ENCODE measurements around the gene ZNF296.

ZNF296 gene

GRCh38 chr19:45102481-45102880 lies 26.2 kb upstream of the ZNF296 start:
- H3K36me3 ChIP-seq (ENCODE audit: insufficient read depth, low read length), result peaks cover 5% of the 10 kb centered on the region; the same call in 1 of the 2 replicates
- H3K9me3 ChIP-seq (ENCODE audit: insufficient read depth, low read depth, low read length), result no peaks in the 10 kb centered on the region
- H3K27me3 ChIP-seq (ENCODE audit: insufficient read depth, low read length), result no peaks in the 10 kb centered on the region
- peaks cover 46% of the 10 kb centered on the region for H3K4me1 ChIP-seq (ENCODE audit: insufficient read depth, low read length)
- no peak overlapping the region for H3K27ac ChIP-seq (ENCODE audit: low read depth, low read length)
- H3K4me3 ChIP-seq (ENCODE audit: low read length), result no peak overlapping the region
- 93% methylated on average over 7 of the region's 7 CpGs for WGBS
- no peak overlapping the region; the same call in 1 of the 2 replicates for H3K9ac ChIP-seq (ENCODE audit: low read depth, low read length)

DNA sequence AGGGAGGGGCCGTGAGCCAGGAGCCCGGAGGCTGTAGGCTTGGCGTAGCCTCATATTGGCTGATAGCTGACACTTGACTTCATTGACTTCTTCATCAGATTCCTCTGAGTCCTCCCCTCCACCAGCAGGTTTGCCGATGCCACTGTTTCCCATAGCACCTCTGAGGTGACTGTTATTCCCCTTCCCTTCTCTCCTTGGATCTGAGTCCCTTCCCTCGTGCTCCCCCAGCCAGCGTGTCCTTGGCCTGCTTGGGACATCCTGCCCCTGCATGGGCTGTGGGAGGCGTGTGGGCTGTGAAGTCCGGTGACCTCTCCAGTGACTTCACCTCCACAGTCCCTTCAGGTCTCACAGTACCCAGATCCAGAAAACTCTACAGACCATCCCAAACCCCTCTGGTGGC lies 25.5 kb upstream of the ZNF296 start:
- Histone ChIP-seq H3K4me3 (ENCODE audit: low read length) (no peak overlapping the region), H3K9me3 (ENCODE audit: insufficient read depth, low read depth, low read length) (no peaks in the 10 kb centered on the region), H3K4me1 (ENCODE audit: insufficient read depth, low read length) (peaks cover 49% of the 10 kb centered on the region), H3K9ac (ENCODE audit: low read depth, low read length) (no peak overlapping the region; the same call in 1 of the 2 replicates), H3K27me3 (ENCODE audit: insufficient read depth, low read length) (no peaks in the 10 kb centered on the region), H3K27ac (ENCODE audit: low read depth, low read length) (no peak overlapping the region), H3K36me3 (ENCODE audit: insufficient read depth, low read length) (peaks cover 5% of the 10 kb centered on the region; the same call in 1 of the 2 replicates)
- 90% methylated on average over 8 of the region's 8 CpGs for WGBS

GRCh38 chr19:45100846-45101252 lies 24.6 kb upstream of the ZNF296 start:
- Histone ChIP-seq H3K4me1 (ENCODE audit: insufficient read depth, low read length) (peaks cover 49% of the 10 kb centered on the region), H3K9ac (ENCODE audit: low read depth, low read length) (no peak overlapping the region; the same call in 1 of the 2 replicates)

GRCh38 chr19:45100201-45100600 lies 23.9 kb upstream of the ZNF296 start:
- WGBS, result 85% methylated on average over 3 of the region's 3 CpGs
- peak overlapping the region; percentile 47 for H3K9ac ChIP-seq (ENCODE audit: low read depth, low read length)
- no peaks in the 10 kb centered on the region for H3K27me3 ChIP-seq (ENCODE audit: insufficient read depth, low read length)
- H3K27ac ChIP-seq (ENCODE audit: low read depth, low read length), result no peak overlapping the region
- H3K36me3 ChIP-seq (ENCODE audit: insufficient read depth, low read length), result peaks cover 5% of the 10 kb centered on the region; the same call in 1 of the 2 replicates
- H3K4me3 ChIP-seq (ENCODE audit: low read length), result no peak overlapping the region
- no peaks in the 10 kb centered on the region for H3K9me3 ChIP-seq (ENCODE audit: insufficient read depth, low read depth, low read length)
- H3K4me1 ChIP-seq (ENCODE audit: insufficient read depth, low read length), result peaks cover 49% of the 10 kb centered on the region

More at GRCh38 chr19:45100846-45101252, 24.6 kb upstream of the ZNF296 start:
- Histone ChIP-seq H3K36me3 (ENCODE audit: insufficient read depth, low read length) (peaks cover 5% of the 10 kb centered on the region; the same call in 1 of the 2 replicates), H3K27ac (ENCODE audit: low read depth, low read length) (no peak overlapping the region), H3K27me3 (ENCODE audit: insufficient read depth, low read length) (no peaks in the 10 kb centered on the region), H3K4me3 (ENCODE audit: low read length) (no peak overlapping the region), H3K9me3 (ENCODE audit: insufficient read depth, low read depth, low read length) (no peaks in the 10 kb centered on the region)
- WGBS, result 93% methylated on average over 8 of the region's 8 CpGs

DNA sequence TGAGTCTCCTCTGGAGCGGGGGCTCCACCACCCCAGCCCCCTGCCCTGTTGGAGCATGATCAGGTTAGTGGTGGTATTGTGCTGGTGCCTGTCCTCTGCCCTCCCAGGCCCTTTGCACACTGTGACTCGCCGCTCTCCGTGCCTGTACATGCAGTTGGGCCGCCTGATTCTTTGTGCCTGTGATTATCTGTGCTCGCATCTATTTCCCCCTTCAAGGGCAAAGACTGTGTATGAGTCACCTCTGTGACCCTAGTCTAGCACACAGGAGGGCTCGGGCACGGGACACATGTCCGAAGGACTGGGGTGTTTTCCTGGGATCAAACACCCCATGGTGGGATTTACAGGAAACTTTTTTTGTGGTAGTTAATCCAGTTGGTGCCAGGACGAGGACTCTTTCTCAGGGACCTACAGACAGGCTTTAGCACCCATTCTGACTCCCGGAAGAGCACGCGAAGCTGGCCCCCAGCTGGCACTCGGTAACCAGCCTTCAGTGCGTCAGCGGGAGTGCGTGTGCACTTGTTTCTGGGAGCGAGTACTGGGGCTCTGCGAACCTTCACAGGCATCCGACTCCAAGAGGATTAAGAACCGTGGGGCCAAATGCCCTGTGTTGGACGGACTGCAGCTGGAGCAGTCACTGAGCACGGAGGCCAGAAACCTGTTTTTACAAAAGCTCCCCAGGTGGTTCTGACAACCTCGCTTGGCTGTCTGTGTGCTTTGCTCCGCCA lies 23.4 kb upstream of the ZNF296 start:
- peak overlapping the region; percentile 47 for H3K9ac ChIP-seq (ENCODE audit: low read depth, low read length)
- H3K9me3 ChIP-seq (ENCODE audit: insufficient read depth, low read depth, low read length), result no peaks in the 10 kb centered on the region
- H3K27ac ChIP-seq (ENCODE audit: low read depth, low read length), result peak overlapping the region; percentile 28; the same call in 1 of the 2 replicates
- H3K4me1 ChIP-seq (ENCODE audit: insufficient read depth, low read length), result peaks cover 49% of the 10 kb centered on the region
- H3K27me3 ChIP-seq (ENCODE audit: insufficient read depth, low read length), result no peaks in the 10 kb centered on the region
- WGBS, result 81% methylated on average over 25 of the region's 25 CpGs
- H3K36me3 ChIP-seq (ENCODE audit: insufficient read depth, low read length), result peaks cover 5% of the 10 kb centered on the region; the same call in 1 of the 2 replicates
- H3K4me3 ChIP-seq (ENCODE audit: low read length), result no peak overlapping the region

DNA sequence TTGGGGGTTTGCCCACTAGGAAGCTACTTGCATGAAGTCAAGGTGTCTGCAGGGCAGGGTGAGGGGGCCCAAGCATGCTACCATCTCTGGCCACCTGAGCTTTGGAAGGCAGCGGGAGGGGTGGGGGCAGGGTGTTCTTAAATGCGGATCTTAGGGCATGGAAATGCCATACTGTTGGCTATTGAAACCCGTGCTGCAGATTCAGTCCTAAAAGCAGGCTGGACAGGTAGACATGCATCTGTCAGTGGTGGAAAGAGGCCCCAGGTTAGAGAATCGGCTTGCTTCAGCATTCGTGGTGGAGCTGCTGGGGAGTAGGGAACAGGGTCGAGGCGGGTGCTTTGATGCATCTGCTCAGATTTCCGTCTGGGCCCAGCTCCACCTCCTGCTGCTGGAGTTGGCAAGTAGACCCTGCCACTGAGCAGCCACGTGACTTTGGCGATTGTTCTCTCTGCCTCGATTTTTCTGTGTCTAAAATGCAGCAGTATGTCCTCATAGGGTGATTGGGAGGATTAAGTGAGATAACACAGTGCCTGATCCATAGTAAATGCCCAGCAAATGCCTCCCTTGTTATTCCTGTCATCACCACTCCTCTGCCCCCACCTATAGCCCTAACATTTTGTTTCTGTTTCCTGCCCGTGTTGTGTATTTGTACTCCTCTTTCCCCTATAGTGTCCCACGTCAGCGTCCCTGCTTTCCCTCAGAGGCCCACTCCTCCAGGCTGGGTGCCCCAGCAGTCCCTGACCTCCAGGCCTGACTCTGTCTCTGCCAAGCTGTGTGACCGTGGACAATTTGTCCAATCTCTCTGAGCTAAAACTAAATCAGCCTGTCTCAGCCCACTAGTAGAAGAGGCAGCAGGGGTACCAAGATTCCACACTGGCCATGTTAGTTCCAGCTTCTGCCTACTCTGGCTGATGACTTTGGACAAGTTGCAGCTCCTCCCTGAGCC lies 22.5 kb upstream of the ZNF296 start:
- Histone ChIP-seq H3K4me1 (ENCODE audit: insufficient read depth, low read length) (peaks cover 47% of the 10 kb centered on the region), H3K4me3 (ENCODE audit: low read length) (no peak overlapping the region), H3K27ac (ENCODE audit: low read depth, low read length) (no peak overlapping the region; the same call in 1 of the 2 replicates), H3K27me3 (ENCODE audit: insufficient read depth, low read length) (no peaks in the 10 kb centered on the region), H3K36me3 (ENCODE audit: insufficient read depth, low read length) (peaks cover 5% of the 10 kb centered on the region; the same call in 1 of the 2 replicates), H3K9ac (ENCODE audit: low read depth, low read length) (no peak overlapping the region; the same call in 1 of the 2 replicates), H3K9me3 (ENCODE audit: insufficient read depth, low read depth, low read length) (no peaks in the 10 kb centered on the region)
- WGBS, result 60% methylated on average over 15 of the region's 15 CpGs

DNA sequence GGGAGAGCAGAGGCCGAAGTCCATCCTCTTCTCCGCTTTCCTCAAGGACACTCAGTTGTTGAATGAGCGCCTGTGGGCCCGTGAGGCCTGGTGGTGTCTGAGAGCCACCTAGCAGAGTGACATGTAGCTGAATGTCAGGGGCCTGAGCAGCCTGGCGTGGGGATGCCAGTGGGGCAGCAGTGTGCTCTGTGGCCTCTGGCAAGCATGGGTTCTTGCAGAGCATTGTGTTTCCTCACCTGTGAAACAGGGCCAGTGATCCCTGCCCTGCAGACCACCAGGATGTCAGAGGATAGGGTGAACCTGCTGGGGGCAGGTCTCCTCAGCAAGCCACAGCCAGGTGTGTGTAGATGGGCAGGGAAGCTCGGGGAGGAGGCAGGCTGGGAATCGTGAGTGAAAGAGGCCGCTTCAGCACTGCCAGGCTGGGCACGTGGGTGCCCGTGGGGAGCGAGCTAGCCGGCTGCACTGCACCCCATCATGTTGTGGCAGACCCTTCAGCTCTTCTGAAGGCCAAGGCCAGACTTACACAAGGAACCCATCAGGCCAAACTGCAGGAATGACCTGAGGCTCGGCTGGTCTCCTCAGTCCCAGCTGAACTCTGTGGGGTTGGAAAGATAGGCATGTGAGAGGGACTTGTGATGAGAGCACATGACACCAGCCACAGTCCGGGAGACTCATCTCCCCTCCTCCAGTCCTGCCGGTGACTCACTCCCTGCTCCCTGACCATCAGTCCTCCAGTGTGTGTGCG lies 21.7 kb upstream of the ZNF296 start:
- H3K27me3 ChIP-seq (ENCODE audit: insufficient read depth, low read length), result no peaks in the 10 kb centered on the region
- peaks cover 5% of the 10 kb centered on the region; the same call in 1 of the 2 replicates for H3K36me3 ChIP-seq (ENCODE audit: insufficient read depth, low read length)
- H3K27ac ChIP-seq (ENCODE audit: low read depth, low read length), result no peak overlapping the region
- H3K9ac ChIP-seq (ENCODE audit: low read depth, low read length), result peak overlapping the region; percentile 22
- no peaks in the 10 kb centered on the region for H3K9me3 ChIP-seq (ENCODE audit: insufficient read depth, low read depth, low read length)
- peaks cover 39% of the 10 kb centered on the region for H3K4me1 ChIP-seq (ENCODE audit: insufficient read depth, low read length)
- 74% methylated on average over 14 of the region's 16 CpGs for WGBS
- H3K4me3 ChIP-seq (ENCODE audit: low read length), result no peak overlapping the region

DNA sequence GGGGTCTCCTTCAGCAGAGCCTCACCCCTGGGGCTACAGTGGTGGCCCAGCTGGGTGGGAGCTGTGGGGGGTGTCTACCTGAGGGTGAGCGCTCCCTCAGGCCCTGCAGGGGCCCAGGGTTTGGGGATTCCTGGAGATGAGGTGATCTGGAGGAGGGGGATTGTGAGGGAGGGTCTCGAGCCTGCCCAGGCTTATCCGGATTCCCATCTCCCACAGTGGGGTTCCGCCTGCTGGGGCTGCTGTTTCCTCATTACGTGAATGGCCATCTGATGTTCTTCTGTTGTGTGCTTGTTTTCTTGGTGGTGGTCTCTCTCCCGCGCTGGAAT lies 21.1 kb upstream of the ZNF296 start:
- H3K4me3 ChIP-seq (ENCODE audit: low read length), result no peak overlapping the region
- H3K4me1 ChIP-seq (ENCODE audit: insufficient read depth, low read length), result peaks cover 34% of the 10 kb centered on the region
- no peak overlapping the region for H3K27ac ChIP-seq (ENCODE audit: low read depth, low read length)
- no peaks in the 10 kb centered on the region for H3K27me3 ChIP-seq (ENCODE audit: insufficient read depth, low read length)
- H3K9me3 ChIP-seq (ENCODE audit: insufficient read depth, low read depth, low read length), result no peaks in the 10 kb centered on the region
- H3K36me3 ChIP-seq (ENCODE audit: insufficient read depth, low read length), result peaks cover 5% of the 10 kb centered on the region; the same call in 1 of the 2 replicates
- WGBS, result 72% methylated on average over 7 of the region's 7 CpGs
- H3K9ac ChIP-seq (ENCODE audit: low read depth, low read length), result no peak overlapping the region

DNA sequence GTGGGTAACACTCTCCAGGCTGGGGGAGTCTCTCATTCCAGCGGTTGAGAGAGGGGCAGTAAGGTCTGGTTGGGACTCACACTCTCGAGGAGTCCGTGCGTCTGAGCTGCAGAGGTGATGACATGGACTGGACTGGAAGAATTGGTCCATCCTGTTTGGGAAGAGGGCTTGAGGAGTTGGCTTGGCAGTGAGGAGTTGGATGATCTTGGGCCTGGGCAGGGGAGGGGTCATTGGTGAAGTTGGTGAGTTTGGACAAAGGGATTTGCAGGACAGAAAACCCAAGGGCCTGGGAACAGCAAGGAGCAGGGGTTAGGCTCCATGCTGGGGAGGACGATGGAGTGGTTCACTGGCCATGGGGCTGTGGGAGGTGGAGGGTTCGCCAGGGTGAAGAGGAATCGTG lies 20.4 kb upstream of the ZNF296 start:
- Histone ChIP-seq H3K9me3 (ENCODE audit: insufficient read depth, low read depth, low read length) (no peaks in the 10 kb centered on the region), H3K4me3 (ENCODE audit: low read length) (no peak overlapping the region), H3K9ac (ENCODE audit: low read depth, low read length) (no peak overlapping the region), H3K27me3 (ENCODE audit: insufficient read depth, low read length) (no peaks in the 10 kb centered on the region), H3K36me3 (ENCODE audit: insufficient read depth, low read length) (peaks cover 5% of the 10 kb centered on the region; the same call in 1 of the 2 replicates), H3K4me1 (ENCODE audit: insufficient read depth, low read length) (peaks cover 32% of the 10 kb centered on the region), H3K27ac (ENCODE audit: low read depth, low read length) (no peak overlapping the region)
- 90% methylated on average over 7 of the region's 7 CpGs for WGBS

DNA sequence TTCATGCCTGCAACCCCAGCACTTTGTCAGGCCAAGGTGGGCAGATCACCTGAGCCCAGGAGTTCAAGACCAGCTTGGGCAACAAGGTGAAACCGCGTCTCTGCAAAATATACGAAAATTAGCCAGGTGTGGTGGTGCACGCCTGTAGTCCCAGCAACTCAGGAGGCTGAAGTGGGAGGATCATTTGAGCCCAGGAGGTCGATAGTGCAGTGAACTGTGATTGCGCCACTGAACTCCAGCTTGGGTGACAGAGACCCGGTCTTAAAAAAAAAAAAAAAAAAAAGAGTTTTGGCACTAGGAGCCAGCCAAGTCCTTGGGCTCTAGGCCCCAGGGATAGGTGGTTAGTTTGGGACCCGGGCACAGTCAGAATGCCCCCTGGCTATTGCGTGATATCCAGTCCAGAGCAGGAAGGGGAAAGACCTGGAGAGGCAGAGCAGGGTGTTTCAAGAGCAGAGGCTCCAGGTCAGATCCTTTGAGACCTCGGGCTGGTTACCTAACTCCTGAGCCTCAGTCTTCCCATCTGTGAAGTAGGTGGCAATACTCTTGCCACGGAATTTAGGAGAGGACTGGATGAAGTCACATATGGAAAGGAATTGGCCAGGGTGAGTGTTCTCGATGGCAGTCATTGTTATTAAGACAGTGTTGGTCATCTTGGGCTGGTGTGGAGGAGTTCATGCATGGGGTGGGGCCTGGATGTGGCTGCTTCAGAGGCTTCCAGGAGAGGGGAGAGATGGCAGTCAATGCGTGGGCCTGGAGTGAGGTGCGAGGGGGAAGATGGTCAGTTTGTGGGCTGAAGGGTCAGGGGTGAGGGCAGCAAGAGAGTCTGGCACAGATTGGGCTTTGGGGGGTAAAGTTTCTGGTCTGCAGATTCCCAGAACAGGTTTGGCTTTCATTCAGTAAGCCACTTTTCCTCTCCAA lies 19.5 kb upstream of the ZNF296 start:
- H3K9ac ChIP-seq (ENCODE audit: low read depth, low read length), result no peak overlapping the region
- no peak overlapping the region for H3K4me3 ChIP-seq (ENCODE audit: low read length)
- H3K36me3 ChIP-seq (ENCODE audit: insufficient read depth, low read length), result peaks cover 6% of the 10 kb centered on the region
- H3K27me3 ChIP-seq (ENCODE audit: insufficient read depth, low read length), result no peaks in the 10 kb centered on the region
- no peak overlapping the region for H3K27ac ChIP-seq (ENCODE audit: low read depth, low read length)
- 93% methylated on average over 14 of the region's 14 CpGs for WGBS
- peaks cover 34% of the 10 kb centered on the region for H3K4me1 ChIP-seq (ENCODE audit: insufficient read depth, low read length)
- H3K9me3 ChIP-seq (ENCODE audit: insufficient read depth, low read depth, low read length), result no peaks in the 10 kb centered on the region

Measured in HUES64 (cell line).